WTC11 (cell line): ENCODE measurements around the gene SLC4A1AP. TPM values are rescaled to one million over a fixed set of nuclear protein-coding genes. Genes with fewer than 3 reads are reported as not detected.

Experiments used
- ATAC-seq: fragments of 200-7000 bp; cut with Tn5 transposase; 2 replicates; pipeline ENCODE4 v1.10.0; 2021; ENCODE audit warnings: mild to moderate bottlenecking, moderate library complexity
- CTCF ChIA-PET: fragments of 300-600 bp; sonication (Branson Sonifier 250); formaldehyde crosslinking; loops from one replicate; lab custom pipeline; 2021; ENCODE audit warnings: antibody characterized with exemption; lab: Charles Lee
- POLR2A ChIA-PET: fragments of 350-600 bp; sonication (Branson Sonifier 250); formaldehyde crosslinking; loops from one replicate; lab custom pipeline; 2021; ENCODE audit warnings: antibody characterized with exemption; lab: Charles Lee
- DNase-seq: peaks from one replicate; pipeline ENCODE4 v3.0.0; 2021; ENCODE audit warnings: low spot score
- H3K27ac Mint-ChIP-seq: 2 replicates; pipeline ENCODE4 v1.8.0; 2021; ENCODE audit warnings: mixed read lengths
- H3K27me3 Mint-ChIP-seq: 2 replicates; pipeline ENCODE4 v1.8.0; 2021; ENCODE audit warnings: low read depth, mild to moderate bottlenecking, moderate library complexity, mixed read lengths
- H3K36me3 Mint-ChIP-seq: 2 replicates; pipeline ENCODE4 v1.8.0; 2021; ENCODE audit warnings: mixed read lengths
- H3K4me1 Mint-ChIP-seq: 2 replicates; pipeline ENCODE4 v1.8.0; 2022; ENCODE audit warnings: mixed read lengths
- H3K4me3 Mint-ChIP-seq: 2 replicates; pipeline ENCODE4 v1.8.0; 2021; ENCODE audit warnings: mild to moderate bottlenecking, moderate library complexity, mixed read lengths
- H3K9me3 Mint-ChIP-seq: 2 replicates; pipeline ENCODE4 v1.8.0; 2021; ENCODE audit warnings: mixed read lengths
- ARID4B ChIP-seq: sonication (generic); formaldehyde crosslinking; IDR thresholded peaks from 2 replicates; pipeline ENCODE4 v1.8.0; 2023; ENCODE audit warnings: missing genetic modification reagents, mild to moderate bottlenecking, borderline replicate concordance
- ATF6 ChIP-seq: sonication (generic); formaldehyde crosslinking; IDR thresholded peaks from 2 replicates; pipeline ENCODE4 v1.8.1; 2023; ENCODE audit warnings: mild to moderate bottlenecking, missing genetic modification reagents
- CREB1 ChIP-seq: sonication (generic); formaldehyde crosslinking; IDR thresholded peaks from 2 replicates; pipeline ENCODE4 v1.8.0; 2023; ENCODE audit warnings: mild to moderate bottlenecking, missing genetic modification reagents
- E2F4 ChIP-seq: sonication (generic); formaldehyde crosslinking; IDR thresholded peaks from 2 replicates; pipeline ENCODE4 v1.8.1; 2022; ENCODE audit warnings: low read depth, mild to moderate bottlenecking, moderate library complexity, missing genetic modification reagents, borderline replicate concordance
- GABPB1 ChIP-seq: sonication (generic); formaldehyde crosslinking; IDR thresholded peaks from 2 replicates; pipeline ENCODE4 v1.8.1; 2023; ENCODE audit warnings: mild to moderate bottlenecking, missing genetic modification reagents
- HMGA2 ChIP-seq: fragments of 250-450 bp; sonication (Bioruptor Pico); IDR thresholded peaks from 2 replicates; pipeline ENCODE4 v1.4.0; 2021; ENCODE audit warnings: mild to moderate bottlenecking, moderate library complexity
- IRF1 ChIP-seq: sonication (generic); formaldehyde crosslinking; IDR thresholded peaks from 2 replicates; pipeline ENCODE4 v1.8.0; 2023; ENCODE audit warnings: missing genetic modification reagents
- IRF2 ChIP-seq: sonication (generic); formaldehyde crosslinking; IDR thresholded peaks from 2 replicates; pipeline ENCODE4 v1.8.0; 2022; ENCODE audit warnings: low read depth, missing genetic modification reagents, borderline replicate concordance
- MAX ChIP-seq: sonication (generic); formaldehyde crosslinking; IDR thresholded peaks from 2 replicates; pipeline ENCODE4 v1.8.0; 2022; ENCODE audit warnings: mild to moderate bottlenecking, missing genetic modification reagents
- NR3C1 ChIP-seq: sonication (generic); formaldehyde crosslinking; conservative IDR thresholded peaks from 2 replicates; pipeline ENCODE4 v1.8.1; 2023; ENCODE audit warnings: low read depth, mild to moderate bottlenecking, missing genetic modification reagents
- STAT6 ChIP-seq: sonication (generic); formaldehyde crosslinking; conservative IDR thresholded peaks from 2 replicates; pipeline ENCODE4 v1.8.1; 2023; ENCODE audit warnings: mild to moderate bottlenecking, low read depth, missing genetic modification reagents, moderate library complexity
- TEAD4 ChIP-seq: sonication (generic); formaldehyde crosslinking; IDR thresholded peaks from 2 replicates; pipeline ENCODE4 v1.8.0; 2022; ENCODE audit warnings: mild to moderate bottlenecking, missing genetic modification reagents
- TP53 ChIP-seq: sonication (generic); formaldehyde crosslinking; IDR thresholded peaks from 2 replicates; pipeline ENCODE4 v1.8.1; 2023; ENCODE audit warnings: mild to moderate bottlenecking, missing genetic modification reagents
- ZNF317 ChIP-seq: sonication (generic); formaldehyde crosslinking; IDR thresholded peaks from 2 replicates; pipeline ENCODE4 v1.8.1; 2023; ENCODE audit warnings: low read depth, mild to moderate bottlenecking, moderate library complexity, missing genetic modification reagents, borderline replicate concordance
- ZNF416 ChIP-seq: fragments of 250-450 bp; sonication (Bioruptor Pico); IDR thresholded peaks from 2 replicates; pipeline ENCODE4 v1.9.0; 2021; ENCODE audit warnings: mild to moderate bottlenecking, inconsistent platforms
- total RNA-seq: library from RNA; stranded (reverse); gene quantifications from 3 replicates; pipeline ENCODE4 v1.2.3, GENCODE V29; 2021

SLC4A1AP gene
- total RNA-seq, 1 experiment from 2014 or later, result 20.1 TPM

GRCh38 chr2:27724191-27724590 is 60.5 kb downstream of the SLC4A1AP start:
- CTCF ChIA-PET, result interaction anchor here (0.9 to 4.5 kb wide), 18 partner anchors 9 to 690 kb away, joined by 3 to 72 read pairs (median 7); no protein-coding TSS in a partner anchor
- no peaks in the 10 kb centered on the region for H3K27me3 Mint-ChIP-seq
- H3K9me3 Mint-ChIP-seq, result no peaks in the 10 kb centered on the region
- no peak overlapping the region for H3K4me3 Mint-ChIP-seq
- H3K27ac Mint-ChIP-seq, result peak overlapping the region; percentile 38; the same call in 1 of the 2 replicates
- DNase-seq, result no peak
- POLR2A ChIA-PET, result interaction anchor here (1.2 to 1.6 kb wide), 3 partner anchors 18 to 29 kb away, joined by 3 to 11 read pairs (median 4); no protein-coding TSS in a partner anchor
- TF ChIP-seq HMGA2 (CRISPR knock-in tag), result no peak
- TF ChIP-seq TP53 (CRISPR knock-in tag), result no peak
- no peak for TF ChIP-seq ARID4B
- TF ChIP-seq ATF6 (CRISPR knock-in tag), result no peak
- no peak for TF ChIP-seq ZNF317 (CRISPR knock-in tag)
- peaks cover 21% of the 10 kb centered on the region for H3K4me1 Mint-ChIP-seq
- no peaks in the 10 kb centered on the region for H3K36me3 Mint-ChIP-seq
- ATAC-seq, result no peak

GRCh38 chr2:27724905-27725701 is 61.4 kb downstream of the SLC4A1AP start:
- TF ChIP-seq GABPB1 (CRISPR knock-in tag), result peak; percentile 37; the same call in 1 of the 2 replicates
- no peak for TF ChIP-seq E2F4
- Mint-ChIP-seq H3K4me3 (no peak overlapping the region), H3K4me1 (peaks cover 21% of the 10 kb centered on the region), H3K9me3 (no peaks in the 10 kb centered on the region), H3K27ac (peak overlapping the region; percentile 13), H3K27me3 (no peaks in the 10 kb centered on the region), H3K36me3 (no peaks in the 10 kb centered on the region)
- POLR2A ChIA-PET, result no interaction called here
- DNase-seq, result no peak
- ATAC-seq, result peak; percentile 11; the same call in 1 of the 2 replicates
- CTCF ChIA-PET, result interaction anchor here (2.1 to 4.5 kb wide), 4 partner anchors 11 to 689 kb away, joined by 16 to 72 read pairs (median 32); no protein-coding TSS in a partner anchor

GRCh38 chr2:27727257-27727656 is 63.6 kb downstream of the SLC4A1AP start:
- no peaks in the 10 kb centered on the region for H3K27me3 Mint-ChIP-seq
- ATAC-seq (no peak), DNase-seq (no peak)
- 0 out of 2 replicates have a peak overlapping the region, but pooled peaks have one; percentile 22 for H3K27ac Mint-ChIP-seq
- no peaks in the 10 kb centered on the region for H3K36me3 Mint-ChIP-seq
- H3K9me3 Mint-ChIP-seq, result no peaks in the 10 kb centered on the region
- ChIA-PET CTCF (interaction anchor here (1.1 kb wide), 1 partner anchor 24 kb away, joined by 3 read pairs; no protein-coding TSS in a partner anchor), POLR2A (no interaction called here)
- peaks cover 21% of the 10 kb centered on the region for H3K4me1 Mint-ChIP-seq
- H3K4me3 Mint-ChIP-seq, result no peak overlapping the region
- TF ChIP-seq IRF2 (CRISPR knock-in tag), result no peak
- TF ChIP-seq CREB1 (CRISPR knock-in tag), result no peak
- TF ChIP-seq TEAD4, result no peak
- no peak for TF ChIP-seq STAT6 (CRISPR knock-in tag)
- no peak for TF ChIP-seq NR3C1 (CRISPR knock-in tag)
- no peak for TF ChIP-seq MAX (CRISPR knock-in tag)
- no peak for TF ChIP-seq IRF1 (CRISPR knock-in tag)
- no peak for TF ChIP-seq ZNF416 (CRISPR knock-in tag)
